Endothelial cell (in vitro differentiated cells): ENCODE data around the gene RBM25. TPM values are rescaled to one million over a fixed set of nuclear protein-coding genes. Genes with fewer than 3 reads are reported as not detected.
A peak's percentile ranks its signal among the peaks of the same experiment; 100 is the strongest.

Source experiments
- DNase-seq: peaks from one replicate; pipeline ENCODE4 v3.0.0; 2021; ENCODE audit warnings: low spot score
- H3K27ac Mint-ChIP-seq: one replicate; pipeline ENCODE4 v1.8.0; 2021; ENCODE audit warnings: mixed read lengths, inconsistent platforms; ENCODE audit not compliant: unreplicated experiment
- H3K27me3 Mint-ChIP-seq: one replicate; pipeline ENCODE4 v1.8.0; 2021; ENCODE audit warnings: mild to moderate bottlenecking, moderate library complexity, mixed read lengths, inconsistent platforms; ENCODE audit not compliant: unreplicated experiment
- H3K36me3 Mint-ChIP-seq: one replicate; pipeline ENCODE4 v1.8.0; 2021; ENCODE audit warnings: mild to moderate bottlenecking, low read depth, mixed read lengths, inconsistent platforms; ENCODE audit not compliant: unreplicated experiment
- H3K4me1 Mint-ChIP-seq: one replicate; pipeline ENCODE4 v1.8.0; 2021; ENCODE audit warnings: mild to moderate bottlenecking, mixed read lengths, inconsistent platforms; ENCODE audit not compliant: unreplicated experiment
- H3K4me3 Mint-ChIP-seq: one replicate; pipeline ENCODE4 v1.8.0; 2021; ENCODE audit warnings: mild to moderate bottlenecking, mixed read lengths, inconsistent platforms; ENCODE audit not compliant: unreplicated experiment
- H3K9me3 Mint-ChIP-seq: one replicate; pipeline ENCODE4 v1.8.0; 2021; ENCODE audit warnings: mixed read lengths, inconsistent platforms; ENCODE audit not compliant: unreplicated experiment
- total RNA-seq: library from RNA; stranded (reverse); fragmentation: NEBNext Ultra II Directional; extraction: Animal tissue kit (Norgen Biotek cat#: 25700); gene quantifications from one replicate; pipeline ENCODE4 v1.2.1, GENCODE V29; 2021; ENCODE audit not compliant: unreplicated experiment
- TF ChIP-seq, protein P1 (sequence below): fragments of 200-600 bp; sonication (generic); IDR thresholded peaks from one replicate; pipeline ENCODE4 v1.5.0; 2021; ENCODE audit warnings: antibody characterized with exemption; ENCODE audit not compliant: unreplicated experiment

The RBM25 gene
- total RNA-seq, 1 donor from 2014 or later = 110 TPM

GRCh38 chr14:73125169-73125588 lies 66.8 kb downstream of the RBM25 start:
- TF ChIP-seq, protein P1, sequence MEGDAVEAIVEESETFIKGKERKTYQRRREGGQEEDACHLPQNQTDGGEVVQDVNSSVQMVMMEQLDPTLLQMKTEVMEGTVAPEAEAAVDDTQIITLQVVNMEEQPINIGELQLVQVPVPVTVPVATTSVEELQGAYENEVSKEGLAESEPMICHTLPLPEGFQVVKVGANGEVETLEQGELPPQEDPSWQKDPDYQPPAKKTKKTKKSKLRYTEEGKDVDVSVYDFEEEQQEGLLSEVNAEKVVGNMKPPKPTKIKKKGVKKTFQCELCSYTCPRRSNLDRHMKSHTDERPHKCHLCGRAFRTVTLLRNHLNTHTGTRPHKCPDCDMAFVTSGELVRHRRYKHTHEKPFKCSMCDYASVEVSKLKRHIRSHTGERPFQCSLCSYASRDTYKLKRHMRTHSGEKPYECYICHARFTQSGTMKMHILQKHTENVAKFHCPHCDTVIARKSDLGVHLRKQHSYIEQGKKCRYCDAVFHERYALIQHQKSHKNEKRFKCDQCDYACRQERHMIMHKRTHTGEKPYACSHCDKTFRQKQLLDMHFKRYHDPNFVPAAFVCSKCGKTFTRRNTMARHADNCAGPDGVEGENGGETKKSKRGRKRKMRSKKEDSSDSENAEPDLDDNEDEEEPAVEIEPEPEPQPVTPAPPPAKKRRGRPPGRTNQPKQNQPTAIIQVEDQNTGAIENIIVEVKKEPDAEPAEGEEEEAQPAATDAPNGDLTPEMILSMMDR = no peak
- no peak for DNase-seq
- H3K27ac Mint-ChIP-seq = no peak overlapping the region
- H3K4me1 Mint-ChIP-seq = no peaks in the 10 kb centered on the region
- H3K36me3 Mint-ChIP-seq = peaks cover 14% of the 10 kb centered on the region
- H3K4me3 Mint-ChIP-seq = no peak overlapping the region
- H3K27me3 Mint-ChIP-seq = no peaks in the 10 kb centered on the region
- H3K9me3 Mint-ChIP-seq = no peaks in the 10 kb centered on the region

DNA sequence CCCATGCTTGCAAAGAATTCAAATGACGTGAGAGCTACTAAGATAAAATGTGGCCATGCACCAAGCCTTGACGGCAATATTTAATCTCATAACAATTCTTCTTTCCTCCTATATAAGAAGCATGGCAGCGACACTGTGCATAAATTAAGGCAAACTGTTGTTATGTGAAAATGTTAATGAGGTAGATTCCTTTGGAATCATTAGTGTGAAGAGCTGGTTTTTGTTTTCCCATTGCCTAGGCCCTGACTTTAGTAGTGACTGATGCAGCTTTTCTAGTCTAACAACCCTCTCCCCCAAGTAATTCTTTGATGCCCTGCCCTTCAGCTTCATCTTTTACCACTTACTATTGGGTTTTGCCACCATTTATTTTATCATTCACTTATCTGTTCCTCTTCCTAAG lies 67.4 kb downstream of the RBM25 start:
- Mint-ChIP-seq H3K36me3 (peaks cover 14% of the 10 kb centered on the region), H3K4me1 (no peaks in the 10 kb centered on the region), H3K27ac (no peak overlapping the region), H3K9me3 (no peaks in the 10 kb centered on the region), H3K27me3 (no peaks in the 10 kb centered on the region), H3K4me3 (no peak overlapping the region)
- DNase-seq = no peak
- TF ChIP-seq, protein P1 = no peak

GRCh38 chr14:73133795-73134194 lies 75.5 kb downstream of the RBM25 start:
- Mint-ChIP-seq H3K9me3 (no peaks in the 10 kb centered on the region), H3K27ac (no peak overlapping the region), H3K36me3 (peaks cover 6% of the 10 kb centered on the region), H3K4me3 (no peak overlapping the region), H3K27me3 (peaks cover 5% of the 10 kb centered on the region), H3K4me1 (peaks cover 9% of the 10 kb centered on the region)
- DNase-seq = no peak
- TF ChIP-seq, protein P1 = no peak

- no peak for DNase-seq
- peaks cover 9% of the 10 kb centered on the region for H3K4me1 Mint-ChIP-seq
- peak overlapping the region; percentile 93 for H3K4me3 Mint-ChIP-seq
- H3K27me3 Mint-ChIP-seq = peaks cover 5% of the 10 kb centered on the region
- TF ChIP-seq, protein P1 = no peak
- H3K36me3 Mint-ChIP-seq = peaks cover 11% of the 10 kb centered on the region
- H3K27ac Mint-ChIP-seq = peak overlapping the region; percentile 88
- H3K9me3 Mint-ChIP-seq = no peaks in the 10 kb centered on the region
Measured at GRCh38 chr14:73136085-73136386, 77.7 kb downstream of the RBM25 start.

DNA sequence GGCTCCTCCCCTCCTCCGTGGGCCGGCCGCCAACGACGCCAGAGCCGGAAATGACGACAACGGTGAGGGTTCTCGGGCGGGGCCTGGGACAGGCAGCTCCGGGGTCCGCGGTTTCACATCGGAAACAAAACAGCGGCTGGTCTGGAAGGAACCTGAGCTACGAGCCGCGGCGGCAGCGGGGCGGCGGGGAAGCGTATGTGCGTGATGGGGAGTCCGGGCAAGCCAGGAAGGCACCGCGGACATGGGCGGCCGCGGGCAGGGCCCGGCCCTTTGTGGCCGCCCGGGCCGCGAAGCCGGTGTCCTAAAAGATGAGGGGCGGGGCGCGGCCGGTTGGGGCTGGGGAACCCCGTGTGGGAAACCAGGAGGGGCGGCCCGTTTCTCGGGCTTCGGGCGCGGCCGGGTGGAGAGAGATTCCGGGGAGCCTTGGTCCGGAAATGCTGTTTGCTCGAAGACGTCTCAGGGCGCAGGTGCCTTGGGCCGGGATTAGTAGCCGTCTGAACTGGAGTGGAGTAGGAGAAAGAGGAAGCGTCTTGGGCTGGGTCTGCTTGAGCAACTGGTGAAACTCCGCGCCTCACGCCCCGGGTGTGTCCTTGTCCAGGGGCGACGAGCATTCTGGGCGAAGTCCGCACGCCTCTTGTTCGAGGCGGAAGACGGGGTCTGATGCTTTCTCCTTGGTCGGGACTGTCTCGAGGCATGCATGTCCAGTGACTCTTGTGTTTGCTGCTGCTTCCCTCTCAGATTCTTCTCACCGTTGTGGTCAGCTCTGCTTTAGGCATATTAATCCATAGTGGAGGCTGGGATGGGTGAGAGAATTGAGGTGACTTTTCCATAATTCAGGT lies 78.3 kb downstream of the RBM25 start, which contains the start of gene PSEN1:
Gene PSEN1 (plus strand): TSS at position 121 of the 839 bp plus-strand sequence. CDS start 11,513 bp downstream, outside the sequence.
- Mint-ChIP-seq H3K4me1 (peaks cover 9% of the 10 kb centered on the region), H3K27me3 (peaks cover 5% of the 10 kb centered on the region), H3K27ac (peak within 1 kb of the TSS; percentile 88), H3K36me3 (peaks cover 12% of the 10 kb centered on the region), H3K9me3 (no peaks in the 10 kb centered on the region), H3K4me3 (peak within 1 kb of the TSS; percentile 93)
- DNase-seq = peak; percentile 98
- TF ChIP-seq, protein P1 = no peak
